PC-9 (cell line): Measurements from ENCODE around the gene KDM4B. TPM values are rescaled to one million over a fixed set of nuclear protein-coding genes. Genes with fewer than 3 reads are reported as not detected.

Source experiments
- BruUV-seq: library from RNA; stranded (reverse); fragments of 400-500 nt; replicated peaks from 2 replicates; lab custom pipeline; 2021; lab: Mats Ljungman, UMichigan
- CTCF ChIA-PET: fragments of 300-600 bp; sonication (Branson Sonifier 250); formaldehyde crosslinking; loops from one replicate; lab custom pipeline; 2022; ENCODE audit warnings: antibody characterized with exemption; lab: Charles Lee
- POLR2A ChIA-PET: fragments of 300-600 bp; sonication (Branson Sonifier 250); formaldehyde crosslinking; loops from one replicate; lab custom pipeline; 2022; ENCODE audit warnings: antibody characterized with exemption; ENCODE audit not compliant: unreplicated experiment; lab: Charles Lee
- DNase-seq, 2 experiments: peaks; one replicate each; pipeline versions ENCODE4 v3.0.0 to v3.0.0-alpha.2; 2015 to 2022; ENCODE audit warnings: mixed read lengths in 1 of 2
- H2AFZ ChIP-seq: fragments of 200-600 bp; sonication (generic); 2 replicates; pipeline ENCODE4 v1.8.1; 2017; ENCODE audit warnings: antibody characterized with exemption
- H3F3A ChIP-seq: fragments of 200-600 bp; sonication (generic); 2 replicates; pipeline ENCODE4 v1.8.1; 2017; ENCODE audit warnings: antibody characterized with exemption, mild to moderate bottlenecking, low read depth; ENCODE audit not compliant: insufficient read depth
- H3K27ac ChIP-seq: fragments of 200-600 bp; sonication (generic); 2 replicates; pipeline ENCODE4 v1.6.1; 2016; ENCODE audit warnings: mixed run types
- H3K27me3 ChIP-seq: fragments of 200-600 bp; sonication (generic); 2 replicates; pipeline ENCODE4 v1.6.1; 2016; ENCODE audit warnings: low read depth, mixed run types; ENCODE audit not compliant: insufficient read depth
- H3K36me3 ChIP-seq: fragments of 200-600 bp; sonication (generic); 2 replicates; pipeline ENCODE4 v1.6.1; 2016; ENCODE audit warnings: low read depth, mixed run types
- H3K4me1 ChIP-seq: fragments of 200-600 bp; sonication (generic); replicated peaks from 2 replicates; pipeline ENCODE4 v1.6.1; 2016; ENCODE audit warnings: mixed run types; ENCODE audit not compliant: insufficient read depth
- H3K4me2 ChIP-seq: fragments of 200-600 bp; sonication (generic); 2 replicates; pipeline ENCODE4 v1.6.1; 2017; ENCODE audit warnings: mixed run types
- H3K4me3 ChIP-seq: fragments of 200-600 bp; sonication (generic); 2 replicates; pipeline ENCODE4 v1.6.1; 2016; ENCODE audit warnings: mixed run types
- H3K79me2 ChIP-seq: fragments of 200-600 bp; sonication (generic); 2 replicates; pipeline ENCODE4 v1.6.1; 2017; ENCODE audit warnings: low read depth, mixed run types
- H3K9me2 ChIP-seq: fragments of 200-600 bp; sonication (generic); 2 replicates; pipeline ENCODE4 v1.8.1; 2017; ENCODE audit warnings: mild to moderate bottlenecking; ENCODE audit not compliant: insufficient read depth
- H3K9me3 ChIP-seq: fragments of 200-600 bp; sonication (generic); 2 replicates; pipeline ENCODE4 v1.8.1; 2016; ENCODE audit warnings: low read depth; ENCODE audit not compliant: insufficient read depth
- H4K20me1 ChIP-seq: fragments of 200-600 bp; sonication (generic); 2 replicates; pipeline ENCODE4 v1.8.1; 2017; ENCODE audit not compliant: insufficient read depth
- CTCF ChIP-seq: fragments of 200-600 bp; sonication (generic); conservative IDR thresholded peaks from 2 replicates; pipeline ENCODE4 v1.6.1; 2017; ENCODE audit warnings: mixed run types, antibody characterized with exemption, mild to moderate bottlenecking, moderate library complexity
- EZH2 ChIP-seq: fragments of 200-600 bp; sonication (generic); IDR thresholded peaks from 2 replicates; pipeline ENCODE4 v1.8.0; 2017; ENCODE audit warnings: antibody characterized with exemption, low read depth
- intact Hi-C: fragments of 100-400 bp; cut with micrococcal nuclease; formaldehyde crosslinking; loops from one replicate; pipeline ENCODE4 v1.10.0; 2022; ENCODE audit not compliant: unreplicated experiment
- total RNA-seq: library from RNA; stranded (reverse); gene quantifications from 2 replicates; pipeline ENCODE4 v1.2.3, GENCODE V29; 2021

Gene KDM4B
- total RNA-seq, 1 experiment from 2014 or later, result 19.5 TPM

- CTCF ChIA-PET, result no interaction called here
- no peak overlapping the region for H3K4me2 ChIP-seq
- H3K4me1 ChIP-seq, result no peaks in the 10 kb centered on the region
- H3K9me3 ChIP-seq, result no peaks in the 10 kb centered on the region
- no peak overlapping the region for H3K27ac ChIP-seq
- H3K79me2 ChIP-seq, result no peaks in the 10 kb centered on the region
- H3F3A ChIP-seq, result no peaks in the 10 kb centered on the region
- H3K36me3 ChIP-seq, result no peaks in the 10 kb centered on the region
- H3K27me3 ChIP-seq, result no peaks in the 10 kb centered on the region
- no peaks in the 10 kb centered on the region for H3K9me2 ChIP-seq
- TF ChIP-seq CTCF (no peak), EZH2 (no peak)
- intact Hi-C loops, result no loop called here
- H4K20me1 ChIP-seq, result no peaks in the 10 kb centered on the region
- POLR2A ChIA-PET, result no interaction called here
- no peak for DNase-seq
- no peak overlapping the region for H3K4me3 ChIP-seq
- no TSS peak for BruUV-seq
- H2AFZ ChIP-seq, result no peak overlapping the region
Observed at GRCh38 chr19:5012688-5013457, 44.0 kb downstream of the KDM4B start.

GRCh38 chr19:5013761-5014160 is 44.8 kb downstream of the KDM4B start:
- H3K9me2 ChIP-seq, result no peaks in the 10 kb centered on the region
- intact Hi-C loops, result no loop called here
- no peak overlapping the region for H3K4me3 ChIP-seq
- TF ChIP-seq EZH2 (no peak), CTCF (no peak)
- BruUV-seq, result no TSS peak
- no peaks in the 10 kb centered on the region for H3K9me3 ChIP-seq
- H3K4me2 ChIP-seq, result no peak overlapping the region
- CTCF ChIA-PET, result no interaction called here
- no peak overlapping the region for H3K27ac ChIP-seq
- H3K4me1 ChIP-seq, result no peaks in the 10 kb centered on the region
- no peak for DNase-seq
- no peak overlapping the region for H2AFZ ChIP-seq
- H3F3A ChIP-seq, result no peaks in the 10 kb centered on the region
- no peaks in the 10 kb centered on the region for H4K20me1 ChIP-seq
- no peaks in the 10 kb centered on the region for H3K36me3 ChIP-seq
- H3K27me3 ChIP-seq, result no peaks in the 10 kb centered on the region
- POLR2A ChIA-PET, result no interaction called here
- H3K79me2 ChIP-seq, result no peaks in the 10 kb centered on the region

GRCh38 chr19:5014941-5015340 is 46.0 kb downstream of the KDM4B start:
- Histone ChIP-seq H3F3A (no peaks in the 10 kb centered on the region), H4K20me1 (no peaks in the 10 kb centered on the region)
- TF ChIP-seq CTCF, result no peak

More at GRCh38 chr19:5014941-5015340, 46.0 kb downstream of the KDM4B start:
- intact Hi-C loops, result no loop called here
- Histone ChIP-seq H3K27me3 (no peaks in the 10 kb centered on the region), H3K4me1 (no peaks in the 10 kb centered on the region), H3K36me3 (no peaks in the 10 kb centered on the region), H3K9me2 (no peaks in the 10 kb centered on the region), H3K27ac (no peak overlapping the region), H3K9me3 (no peaks in the 10 kb centered on the region), H3K4me3 (no peak overlapping the region), H3K79me2 (no peaks in the 10 kb centered on the region), H2AFZ (no peak overlapping the region), H3K4me2 (no peak overlapping the region)
- ChIA-PET CTCF (no interaction called here), POLR2A (no interaction called here)
- BruUV-seq, result no TSS peak
- DNase-seq, result no peak
